Activated T-helper 9 cell treated with anti-CD3 and anti-CD28 coated beads, Interleukin-2, amount 50 U/mL, for 16 hours (primary cell): ENCODE measurements around the gene FGD5.
"Not testable (repeated sequence)": the region's sequence is repeated elsewhere in the genome, so short reads cannot be mapped to it uniquely, and the experiment has no call there.

ENCODE experiments used
- DNase-seq: peaks from one replicate; pipeline ENCODE4 v3.0.0-alpha.2; 2020; ENCODE audit warnings: low read depth

FGD5 gene

DNA sequence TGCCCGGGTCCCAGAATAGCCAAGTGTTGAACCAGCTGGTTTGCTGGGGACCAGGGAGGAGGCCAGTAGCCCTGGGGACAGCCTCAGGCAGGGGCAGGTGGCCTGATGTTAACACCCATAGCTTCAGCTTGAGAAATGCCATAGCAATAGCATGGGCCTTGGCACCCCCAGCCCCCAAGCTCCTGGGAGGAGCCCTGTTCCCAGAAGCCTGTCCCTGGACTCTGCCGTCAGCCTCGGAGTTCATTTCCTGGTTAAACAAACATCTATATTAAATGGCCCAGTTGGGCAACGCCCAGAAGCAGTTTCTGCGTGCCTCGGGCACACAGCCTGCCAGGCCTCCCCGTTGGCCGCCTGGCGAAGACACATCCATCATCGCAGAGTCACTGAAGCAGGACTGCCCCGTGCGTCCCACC, 58.2 kb downstream of the FGD5 start:
- DNase-seq, result no peak

DNA sequence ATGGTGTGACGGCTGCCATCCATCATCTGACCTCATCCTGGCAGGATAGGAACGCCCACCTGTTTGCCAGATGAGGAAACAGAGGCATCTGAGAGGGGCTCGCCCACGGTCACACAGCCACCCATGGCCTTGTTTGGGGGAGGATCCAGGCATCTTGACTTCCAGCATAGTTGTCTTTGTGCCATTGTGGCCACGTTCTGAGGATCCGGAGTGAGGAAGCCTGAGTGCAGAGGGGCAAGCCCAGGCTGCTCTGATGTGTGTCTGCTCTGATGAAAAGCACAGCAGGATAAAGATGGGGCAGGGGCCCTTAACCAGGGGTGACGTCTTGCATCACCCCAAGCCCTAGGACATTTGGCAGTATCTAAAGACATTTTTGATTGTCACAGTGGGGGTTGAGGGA, 58.7 kb downstream of the FGD5 start:
- no peak for DNase-seq

DNA sequence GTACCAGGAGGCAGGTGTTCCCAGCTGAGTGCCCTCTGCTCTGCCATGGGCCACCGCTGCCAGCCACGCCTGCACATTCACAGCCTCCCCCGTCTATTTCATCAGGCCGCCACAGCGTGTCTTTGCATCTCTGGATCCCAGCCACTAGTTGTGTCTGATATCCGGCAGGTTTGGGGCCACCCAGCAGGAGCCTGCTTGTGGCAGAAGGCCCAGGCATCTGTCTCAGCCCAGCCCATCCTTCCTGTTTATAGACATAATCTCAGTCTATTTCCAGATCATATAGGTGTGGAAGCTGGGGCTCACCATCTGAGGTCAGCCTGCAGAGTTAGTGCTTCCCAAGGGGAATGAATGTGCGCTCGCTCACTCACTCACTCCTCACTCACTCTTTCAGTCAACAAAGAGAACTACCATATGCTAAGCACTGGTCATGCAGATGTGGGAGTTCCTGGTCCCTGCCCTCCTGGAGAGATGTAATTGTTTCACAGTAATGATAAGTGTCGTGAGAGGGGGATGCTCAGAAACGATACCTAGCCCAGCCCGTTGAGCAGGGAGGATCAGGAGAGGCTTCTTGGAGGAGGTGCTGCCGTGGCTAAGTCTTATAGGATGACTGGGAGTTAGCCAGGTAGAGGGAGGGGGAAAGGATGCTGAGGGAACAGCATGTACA, 60.6 kb downstream of the FGD5 start:
- DNase-seq, result no peak

DNA sequence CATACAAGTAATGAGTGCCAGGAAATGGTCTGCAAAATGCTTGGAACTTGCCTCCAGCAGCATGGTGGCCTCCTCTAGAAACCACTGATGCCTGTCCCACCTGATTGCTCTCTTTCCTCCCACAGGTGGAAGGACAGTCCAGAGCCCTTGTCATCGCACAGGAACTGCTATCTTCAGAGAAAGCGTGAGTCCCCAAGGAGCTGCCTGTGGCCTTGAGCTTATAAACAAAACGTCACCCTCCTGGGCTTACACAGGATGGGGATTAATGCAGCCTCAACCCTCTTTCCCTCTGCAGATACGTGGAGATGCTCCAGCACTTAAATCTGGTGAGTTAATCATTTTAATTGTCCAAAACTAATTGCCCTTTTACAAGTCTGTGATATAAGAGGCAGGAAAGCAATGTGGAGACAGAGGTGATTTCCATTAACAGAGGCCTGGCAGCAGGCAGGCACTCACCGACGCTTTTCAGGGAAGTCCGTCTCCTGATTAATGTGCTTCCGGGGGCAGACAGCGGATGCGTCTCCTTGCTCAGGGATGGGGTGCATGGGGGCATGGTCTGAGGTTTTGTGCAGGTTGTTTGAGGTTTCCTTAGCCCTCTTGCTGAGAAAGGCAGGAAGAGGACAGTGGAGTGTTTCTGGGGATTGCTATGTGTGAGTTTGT, 61.8 kb downstream of the FGD5 start:
- DNase-seq, result no peak

DNA sequence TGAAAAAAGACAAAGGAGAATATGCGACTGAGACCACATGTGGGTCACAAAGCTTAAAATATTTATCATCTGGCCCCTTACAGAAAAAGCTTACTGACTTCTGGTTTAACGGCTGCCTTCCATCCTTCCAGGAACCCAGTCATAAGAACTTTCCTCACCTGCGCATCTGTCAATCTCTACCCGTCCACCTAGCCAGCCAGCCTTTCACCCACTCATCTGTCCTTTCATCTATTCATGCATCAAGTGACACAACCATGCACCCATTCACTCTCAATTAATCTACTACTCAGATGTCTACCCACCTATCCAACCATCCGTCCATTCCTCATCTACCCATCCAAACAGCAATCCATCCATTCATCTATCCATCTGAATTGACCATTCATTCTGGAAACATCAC, 64.5 kb downstream of the FGD5 start:
- DNase-seq, result no peak

DNA sequence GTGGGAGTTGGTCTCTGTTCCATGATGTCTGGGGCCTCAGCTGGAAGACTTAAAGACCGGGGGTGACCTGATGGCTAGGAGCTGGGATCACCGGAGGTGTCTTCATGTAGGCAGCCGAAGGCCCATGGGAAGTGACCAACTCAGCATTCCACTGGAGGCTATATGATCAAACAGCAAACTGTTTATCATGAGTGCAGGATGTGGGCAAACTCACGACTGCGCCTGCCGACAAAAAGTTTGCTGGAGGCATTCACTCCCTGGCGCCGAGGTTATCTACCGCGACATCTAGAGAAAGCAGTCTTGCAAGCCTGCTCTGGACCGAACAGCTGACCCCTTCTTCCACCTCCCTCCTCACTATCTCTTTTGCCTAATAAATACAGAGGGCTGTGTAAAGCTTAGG, 65.9 kb downstream of the FGD5 start:
- no peak for DNase-seq

DNA sequence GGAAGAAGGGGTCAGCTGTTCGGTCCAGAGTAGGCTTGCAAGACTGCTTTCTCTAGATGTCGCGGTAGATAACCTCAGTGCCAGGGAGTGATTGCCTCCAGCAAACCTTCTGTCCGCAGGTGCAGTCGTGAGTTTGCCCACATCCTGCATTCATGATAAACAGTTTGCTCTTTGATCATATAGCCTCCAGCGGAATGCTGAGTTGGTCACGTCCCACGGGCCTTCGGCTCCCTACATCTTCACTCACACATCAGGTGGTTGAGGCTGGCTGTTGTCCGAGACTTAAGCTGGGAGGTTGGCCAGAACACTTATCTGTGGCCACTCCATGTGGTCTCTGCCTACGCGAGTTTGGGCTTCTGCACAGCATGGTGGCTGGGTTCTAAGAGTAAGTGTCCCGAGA, 66.5 kb downstream of the FGD5 start:
- no peak for DNase-seq

DNA sequence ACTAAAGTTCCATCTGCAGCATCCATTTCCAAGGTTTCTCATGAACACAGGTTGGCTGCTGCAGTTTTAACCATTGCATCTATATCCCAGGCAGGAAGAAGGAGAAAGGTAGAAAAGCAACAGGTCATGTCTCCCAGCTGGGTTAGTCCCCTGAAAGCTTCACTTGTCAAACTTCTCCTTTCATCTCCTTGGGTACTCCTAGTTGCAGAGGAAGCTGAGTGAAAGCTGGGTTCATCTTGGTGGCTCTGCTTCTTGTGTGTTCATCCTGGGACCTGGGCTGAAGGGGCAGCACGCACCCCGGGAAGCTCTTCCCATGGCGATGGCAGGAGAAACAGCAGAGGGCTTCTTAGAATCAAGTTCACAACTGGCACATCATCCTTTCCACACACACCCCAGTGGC, 67.3 kb downstream of the FGD5 start:
- no peak for DNase-seq

DNA sequence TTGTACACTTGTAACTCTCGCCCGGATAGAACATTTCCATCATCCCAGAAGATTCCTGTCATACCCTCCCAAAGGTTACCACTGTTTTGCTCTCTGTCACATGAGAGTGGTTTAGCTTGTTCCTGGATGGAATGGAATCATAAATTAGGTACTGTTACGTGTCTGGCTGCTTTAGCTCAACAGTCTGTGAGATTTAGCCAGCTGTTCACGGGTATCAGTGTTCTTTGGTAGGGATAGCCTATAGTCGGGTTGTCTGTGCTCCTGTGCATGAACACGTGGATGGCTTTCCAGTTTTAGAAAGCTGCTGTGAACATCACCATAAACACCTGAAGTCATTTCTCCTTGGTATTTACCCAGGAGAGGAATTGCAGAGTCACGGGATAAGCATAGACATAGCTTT, 70.4 kb downstream of the FGD5 start:
- no peak for DNase-seq

DNA sequence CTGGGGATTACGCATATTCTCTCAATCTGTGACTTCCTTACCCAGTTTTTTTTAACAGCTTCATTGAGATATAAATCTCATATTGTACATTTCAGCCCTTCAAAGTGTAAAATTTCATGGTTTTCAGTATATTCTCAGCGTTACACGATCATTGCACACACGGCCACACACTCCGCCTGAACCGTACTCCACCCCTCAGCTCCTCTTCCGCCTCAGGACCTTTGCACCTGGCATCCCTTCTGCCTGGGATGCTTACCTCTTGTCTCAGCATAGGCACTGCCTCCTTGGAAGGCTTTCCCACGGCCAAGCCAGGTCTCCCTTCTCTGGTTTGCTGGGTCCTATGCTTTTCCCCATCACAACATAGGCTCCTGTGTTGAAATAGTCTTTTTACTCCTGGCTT, 71.2 kb downstream of the FGD5 start:
- no peak for DNase-seq

DNA sequence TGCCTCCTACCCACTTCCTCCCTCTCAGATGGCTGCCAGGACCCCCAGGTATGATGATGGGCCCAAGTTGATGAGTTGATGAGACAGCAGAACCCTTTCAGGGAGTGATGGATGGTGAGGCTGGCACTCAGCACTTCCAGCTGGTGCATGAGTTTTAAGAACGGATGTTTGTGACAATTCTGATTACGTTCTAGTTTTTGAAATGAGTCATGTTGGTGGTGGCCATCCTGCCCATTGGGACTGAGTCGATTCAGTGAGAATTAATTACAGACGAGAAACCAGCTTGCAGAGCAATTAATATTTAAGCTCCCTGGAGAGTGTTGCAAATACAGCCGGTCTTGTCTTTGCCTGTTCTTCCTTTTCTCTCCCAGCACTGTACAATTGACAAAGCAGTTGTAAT, 71.7 kb downstream of the FGD5 start:
- no peak for DNase-seq

DNA sequence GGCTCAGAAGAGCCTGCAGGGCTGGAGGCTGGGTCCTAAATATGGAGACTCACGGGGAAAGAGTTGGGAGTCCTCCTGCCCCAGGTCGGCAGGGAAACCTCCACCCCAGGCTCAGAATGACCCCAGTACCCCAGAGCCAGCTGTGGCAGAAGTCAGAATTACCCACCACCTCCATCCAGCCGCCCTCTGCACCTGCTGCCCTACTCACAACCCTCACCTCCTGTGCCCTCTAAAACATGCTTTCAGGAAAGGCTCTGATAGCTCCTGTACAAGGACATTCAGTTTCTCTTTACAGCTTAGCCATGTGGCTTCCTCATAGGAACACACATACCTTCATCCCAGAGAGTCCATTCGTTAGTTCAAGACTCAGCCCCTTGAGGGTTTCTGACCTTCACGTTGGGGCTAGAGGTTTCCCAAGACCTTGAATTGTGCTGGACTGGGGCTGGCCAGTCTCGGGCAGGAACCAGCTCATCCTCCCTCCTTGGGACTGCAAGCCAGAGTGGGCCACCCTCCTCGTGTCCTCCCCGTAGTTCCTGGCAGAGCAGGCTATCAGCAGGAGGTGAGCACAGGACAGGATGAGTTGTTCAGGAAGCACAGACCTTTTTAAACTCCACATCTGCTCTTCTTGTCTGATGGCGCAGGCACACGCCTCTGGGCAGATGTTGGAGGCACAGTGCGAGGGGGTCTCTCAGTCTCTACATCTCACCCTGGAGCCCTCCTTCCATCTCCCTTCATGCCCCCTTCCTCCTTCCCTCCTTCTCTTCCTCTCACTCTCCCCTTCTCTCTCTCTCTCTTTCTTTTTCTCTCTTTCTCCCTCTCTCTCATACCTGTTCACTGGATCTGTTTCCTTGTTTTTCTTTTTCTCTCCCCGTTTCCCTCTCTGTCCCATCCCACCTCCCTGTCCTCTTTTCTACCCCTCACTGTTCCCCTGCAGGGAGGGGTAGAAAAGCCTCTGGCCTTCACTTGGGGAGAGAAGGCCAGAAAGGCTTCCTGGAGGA, 72.7 kb downstream of the FGD5 start:
- no peak for DNase-seq

DNA sequence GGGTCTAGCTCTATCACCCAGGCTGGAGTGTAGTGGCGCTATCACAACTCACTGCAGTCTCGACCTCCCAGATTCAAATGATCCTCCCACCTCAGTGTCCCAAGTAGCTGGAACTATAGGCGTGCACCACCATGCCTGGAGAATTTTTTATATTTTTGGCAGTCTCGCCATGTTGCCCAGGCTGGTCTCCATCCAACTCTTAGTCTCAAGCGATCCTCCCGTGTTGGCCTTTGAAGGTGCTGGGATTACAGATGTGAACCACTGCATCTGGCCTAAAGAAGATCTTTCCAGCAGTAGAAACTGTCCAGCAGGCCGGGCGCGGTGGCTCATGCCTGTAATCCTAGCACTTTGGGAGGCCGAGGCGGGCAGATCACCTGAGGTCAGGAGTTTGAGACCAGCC, 73.5 kb downstream of the FGD5 start:
- no peak for DNase-seq

DNA sequence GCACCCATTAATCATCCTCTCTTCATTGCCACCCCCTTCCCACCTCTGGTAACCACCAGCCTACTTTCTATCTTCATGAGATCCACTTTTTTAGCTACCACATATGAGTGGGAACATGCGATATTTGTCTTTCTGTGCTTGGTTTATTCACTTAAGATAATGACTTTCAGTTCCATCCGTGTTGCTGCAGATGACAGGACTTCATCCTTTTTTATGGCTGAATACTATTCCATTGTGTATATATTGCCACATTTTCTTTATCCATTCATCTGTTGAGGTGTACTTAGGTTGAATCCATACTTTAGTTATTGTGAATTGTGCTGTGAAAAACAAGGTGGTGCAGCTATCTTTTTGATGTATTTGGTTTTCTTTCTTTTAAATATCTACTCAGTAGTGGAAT, 75.3 kb downstream of the FGD5 start:
- no peak for DNase-seq

DNA sequence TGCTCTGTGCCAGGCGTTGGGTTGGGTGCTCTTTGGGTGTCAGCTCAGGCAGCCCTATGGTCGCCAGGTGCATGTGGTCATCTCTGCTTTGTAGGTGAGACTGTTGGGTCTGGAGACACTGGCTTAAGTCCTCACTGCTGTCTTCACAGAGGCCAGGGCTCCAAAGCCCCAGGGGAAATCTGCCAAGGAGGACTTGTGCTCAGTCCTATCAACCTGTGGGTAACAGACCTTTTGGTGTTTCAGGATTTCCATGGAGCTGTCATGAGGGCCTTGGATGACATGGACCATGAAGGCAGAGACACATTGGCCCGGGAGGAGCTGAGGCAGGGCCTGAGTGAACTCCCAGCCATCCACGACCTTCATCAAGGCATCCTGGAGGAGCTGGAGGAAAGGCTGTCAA, 78.5 kb downstream of the FGD5 start:
- no peak for DNase-seq

DNA sequence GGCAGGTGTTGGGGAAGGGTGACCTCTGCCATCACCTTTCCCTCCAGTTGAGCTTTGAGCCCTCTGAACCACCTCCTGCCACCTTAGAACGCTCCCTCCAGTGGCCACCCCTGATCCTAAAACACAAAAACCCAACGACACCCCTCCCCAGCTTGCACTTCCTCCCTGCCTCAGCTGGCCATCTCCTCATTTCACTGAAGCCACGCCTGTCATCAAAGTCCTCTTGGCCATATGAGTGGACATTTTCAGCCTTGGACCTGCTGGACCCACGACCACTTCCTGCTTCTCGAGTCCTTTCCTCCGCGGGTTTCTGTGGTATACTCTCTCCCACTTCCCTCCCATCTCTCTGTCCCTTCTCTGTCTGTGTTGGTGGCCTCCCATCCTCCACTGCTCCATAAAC, 80.2 kb downstream of the FGD5 start:
- DNase-seq, result no peak

DNA sequence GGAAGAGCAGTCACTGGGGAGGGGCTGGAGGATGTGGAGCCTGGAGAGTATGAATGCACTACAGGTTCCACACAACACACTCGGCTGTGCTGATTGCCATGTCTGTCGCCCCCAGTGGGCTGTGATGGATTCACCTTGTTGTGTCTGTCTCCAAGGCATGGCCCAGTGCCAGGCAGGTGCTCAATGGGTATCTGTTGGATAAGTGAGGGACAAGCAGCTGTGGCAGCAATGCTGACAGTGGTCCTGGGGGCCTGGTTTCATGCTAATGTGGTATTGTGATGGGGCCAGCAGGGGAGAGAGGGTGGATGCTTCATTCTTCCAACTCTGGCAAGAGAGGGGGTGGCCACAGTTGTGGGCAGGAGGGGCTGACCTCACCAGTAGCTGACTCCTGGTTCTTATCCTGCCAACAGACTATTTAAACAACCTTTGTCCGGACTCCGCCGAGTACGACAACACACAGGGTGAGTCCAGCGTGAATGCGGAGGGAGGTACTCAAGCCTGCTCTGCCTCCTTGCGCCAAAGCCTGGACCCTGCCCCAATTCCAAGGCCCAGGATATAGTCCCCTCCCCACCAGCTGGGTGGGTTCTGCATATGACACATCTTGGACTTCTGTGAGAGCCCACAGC, 81.3 kb downstream of the FGD5 start:
- no peak for DNase-seq

DNA sequence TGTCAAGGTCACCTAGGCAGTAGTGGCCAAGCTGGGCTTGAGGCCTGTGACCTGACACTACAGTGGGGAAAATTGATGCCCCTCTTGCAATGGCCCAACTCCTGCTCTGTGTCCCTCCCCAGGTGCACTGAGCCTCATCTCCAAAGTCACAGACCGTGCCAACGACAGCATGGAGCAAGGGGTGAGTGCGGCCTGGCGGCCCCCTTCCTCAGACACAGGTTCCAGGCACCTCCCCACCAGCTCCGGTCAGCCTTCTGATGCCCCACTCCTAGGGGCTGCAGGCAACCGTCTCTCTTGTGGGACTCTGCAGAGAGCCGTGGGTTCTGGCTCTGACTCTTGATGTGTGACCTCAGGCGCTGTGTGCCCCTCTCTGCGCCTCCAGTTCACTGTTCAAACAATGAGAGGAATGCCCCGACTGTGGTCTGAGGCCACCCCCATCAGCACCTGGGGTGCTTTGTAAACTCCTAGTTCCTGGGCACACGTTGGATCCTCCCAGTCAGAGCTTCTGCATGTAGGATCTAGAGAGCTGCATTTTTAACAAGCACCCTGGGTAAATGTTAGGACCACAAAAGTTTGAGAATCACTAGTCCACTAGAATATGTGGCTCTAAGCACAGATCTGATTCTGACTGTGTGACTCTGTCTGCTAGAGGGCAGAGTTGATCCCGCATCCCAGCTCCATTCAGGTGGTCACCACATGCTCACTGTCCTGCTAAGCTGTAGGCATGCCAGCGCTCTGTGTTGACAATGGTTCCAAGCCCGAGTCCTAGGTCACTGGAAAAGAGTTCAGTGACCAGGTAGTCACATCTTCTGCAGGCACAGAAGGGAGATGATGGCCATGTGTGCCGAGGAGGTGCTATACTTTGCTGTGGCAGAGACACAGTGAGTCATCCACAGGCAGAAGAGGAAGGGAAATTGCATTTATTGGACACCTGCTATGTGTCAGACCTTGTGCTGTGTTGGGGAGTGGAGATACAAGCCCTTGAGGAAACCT, 82.4 kb downstream of the FGD5 start:
- no peak for DNase-seq

DNA sequence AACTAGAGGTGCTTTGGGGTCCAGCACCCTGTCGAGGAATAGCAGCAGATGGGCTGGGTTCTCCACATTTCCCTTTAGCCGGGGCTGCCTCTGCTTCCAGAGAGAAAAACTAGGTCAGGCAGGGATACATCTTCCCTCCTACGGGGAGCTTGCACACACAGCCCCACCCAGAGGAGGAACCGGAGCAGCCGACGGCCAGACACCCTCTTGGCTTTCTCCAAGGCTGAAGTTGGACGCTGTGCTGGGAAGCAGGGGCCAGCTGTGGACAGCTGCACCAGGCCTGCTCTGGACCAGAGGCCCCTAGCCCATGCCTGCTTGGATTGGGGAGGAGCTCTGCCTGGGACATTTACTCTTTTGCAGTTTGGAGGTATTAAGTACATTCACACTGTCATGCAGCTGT, 84.0 kb downstream of the FGD5 start:
- no peak for DNase-seq

DNA sequence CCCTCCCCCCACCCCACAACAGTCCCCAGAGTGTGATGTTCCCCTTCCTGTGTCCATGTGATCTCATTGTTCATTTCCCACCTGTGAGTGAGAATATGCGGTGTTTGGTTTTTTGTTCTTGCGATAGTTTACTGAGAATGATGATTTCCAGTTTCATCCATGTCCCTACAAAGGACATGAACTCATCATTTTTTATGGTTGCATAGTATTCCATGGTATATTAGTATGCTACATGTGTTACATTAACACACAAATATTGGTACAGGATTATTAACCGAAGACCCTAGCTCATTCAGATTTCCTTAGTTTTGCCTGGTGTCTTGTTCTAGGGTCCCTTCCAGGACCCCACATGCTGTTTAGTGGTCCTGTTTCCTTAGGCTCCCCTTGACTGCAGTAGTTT, 84.7 kb downstream of the FGD5 start:
- not testable (repeated sequence) for DNase-seq

DNA sequence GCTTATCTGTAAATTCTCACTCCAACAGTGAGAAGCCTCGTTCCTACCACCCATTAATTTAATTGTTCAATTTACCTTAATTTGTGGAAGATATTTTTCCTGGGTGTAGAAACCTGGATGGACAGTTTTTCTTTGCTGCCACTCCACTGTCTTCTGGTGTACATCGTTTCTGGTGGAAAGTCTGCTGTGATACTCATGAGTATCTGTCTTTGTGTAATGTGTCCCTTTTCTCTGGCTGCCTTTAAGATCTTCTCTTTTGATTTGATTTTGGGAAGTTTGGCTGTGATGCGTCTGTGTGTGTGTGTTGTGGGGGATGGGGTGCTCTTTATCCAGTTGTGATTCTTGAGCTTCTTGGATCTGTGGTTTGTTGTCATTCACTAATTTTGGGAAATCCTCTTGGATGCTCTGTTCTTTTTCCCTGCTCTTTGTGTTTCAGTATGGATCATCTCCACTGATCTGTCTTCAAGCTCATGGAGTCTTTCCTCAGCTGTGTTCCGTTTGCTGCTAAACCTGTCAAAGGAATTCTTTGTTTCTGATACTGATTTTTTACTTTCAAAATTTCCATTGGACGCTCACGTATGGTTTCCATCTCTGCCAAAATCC, 86.4 kb downstream of the FGD5 start:
- no peak for DNase-seq
